HG02610 (cell line): ENCODE results near the gene HPX.
A peak's percentile ranks its signal among the peaks of the same experiment; 100 is the strongest.

Experiments used
- ATAC-seq: cut with Tn5 transposase; IDR thresholded peaks from one replicate; pipeline ENCODE4 v1.9.1; 2021; ENCODE audit warnings: mild to moderate bottlenecking, moderate library complexity; ENCODE audit not compliant: unreplicated experiment

HPX gene

GRCh38 chr11:6418557-6419008 lies 22.2 kb downstream of the HPX start:
- no peak for ATAC-seq

GRCh38 chr11:6417907-6418556 lies 22.8 kb downstream of the HPX start:
- ATAC-seq: no peak

GRCh38 chr11:6415797-6416196 lies 25.0 kb downstream of the HPX start:
- ATAC-seq: no peak

- ATAC-seq: no peak
These were observed 25.9 kb downstream of the HPX start for GRCh38 chr11:6414874-6415328.

- no peak for ATAC-seq
These were observed 27.0 kb downstream of the HPX start for GRCh38 chr11:6413791-6414201.

GRCh38 chr11:6411594-6412031 lies 29.2 kb downstream of the HPX start:
- no peak for ATAC-seq

- no peak for ATAC-seq
These were observed 29.9 kb downstream of the HPX start for GRCh38 chr11:6410695-6411430.

GRCh38 chr11:6406370-6406769 lies 34.4 kb downstream of the HPX start:
- ATAC-seq: no peak

- no peak for ATAC-seq
These were observed 34.9 kb downstream of the HPX start for GRCh38 chr11:6405846-6406245.

- ATAC-seq: no peak
These were observed 35.6 kb downstream of the HPX start for GRCh38 chr11:6405052-6405667.

- ATAC-seq: no peak
These were observed 36.3 kb downstream of the HPX start for GRCh38 chr11:6404342-6405051.

- no peak for ATAC-seq
These were observed 37.2 kb downstream of the HPX start for GRCh38 chr11:6403539-6403938.

GRCh38 chr11:6402561-6402981 lies 38.2 kb downstream of the HPX start:
- peak; percentile 96 for ATAC-seq

- peak; percentile 33 for ATAC-seq
These were observed 38.7 kb downstream of the HPX start for GRCh38 chr11:6402061-6402470.

GRCh38 chr11:6401464-6401863 lies 39.3 kb downstream of the HPX start:
- ATAC-seq: no peak

- no peak for ATAC-seq
These were observed 40.1 kb downstream of the HPX start for GRCh38 chr11:6400431-6401345.

- ATAC-seq: no peak
These were observed 43.2 kb downstream of the HPX start for GRCh38 chr11:6397636-6398035.

GRCh38 chr11:6397156-6397555 lies 43.6 kb downstream of the HPX start:
- no peak for ATAC-seq

GRCh38 chr11:6395470-6396060 lies 45.2 kb downstream of the HPX start:
- no peak for ATAC-seq
